HG02943 (cell line): ENCODE measurements around the gene IGFBP6.
"Not testable (repeated sequence)": the region's sequence is repeated elsewhere in the genome, so short reads cannot be mapped to it uniquely, and the experiment has no call there.

Experiments used
- ATAC-seq: cut with Tn5 transposase; IDR thresholded peaks from one replicate; pipeline ENCODE4 v1.9.1; 2021; ENCODE audit warnings: mild to moderate bottlenecking, low read depth, moderate library complexity; ENCODE audit not compliant: unreplicated experiment

The IGFBP6 gene

GRCh38 chr12:53094796-53095595, 2.5 kb upstream of the IGFBP6 start:
- ATAC-seq, result not testable (repeated sequence)

GRCh38 chr12:53095596-53095895, 1.9 kb upstream of the IGFBP6 start:
- ATAC-seq, result not testable (repeated sequence)

- ATAC-seq, result no peak
These were observed 1.3 kb upstream of the IGFBP6 start for GRCh38 chr12:53096089-53096741.

GRCh38 chr12:53096759-53097158, 708 bp upstream of the IGFBP6 start:
- ATAC-seq, result no peak

GRCh38 chr12:53097207-53097563, 282 bp upstream of the IGFBP6 start:
- no peak for ATAC-seq

GRCh38 chr12:53098354-53098981, 1.0 kb downstream of the IGFBP6 start:
- no peak for ATAC-seq

GRCh38 chr12:53099071-53099882, 1.8 kb downstream of the IGFBP6 start:
- ATAC-seq, result no peak

- ATAC-seq, result no peak
These were observed 3.1 kb downstream of the IGFBP6 start for GRCh38 chr12:53100466-53101151.

GRCh38 chr12:53101266-53101665, 3.8 kb downstream of the IGFBP6 start:
- ATAC-seq, result no peak

- no peak for ATAC-seq
These were observed 4.7 kb downstream of the IGFBP6 start for GRCh38 chr12:53101931-53102781.

GRCh38 chr12:53102883-53103807, 5.7 kb downstream of the IGFBP6 start, which contains the start of gene SOAT2:
SOAT2 (plus strand) TSS chr12:53103486; CDS start chr12:53103578, 92 bp downstream.
- ATAC-seq, result peak; percentile 59

- no peak for ATAC-seq
These were observed 6.4 kb downstream of the IGFBP6 start for GRCh38 chr12:53103860-53104305.

- no peak for ATAC-seq
These were observed 7.8 kb downstream of the IGFBP6 start for GRCh38 chr12:53105256-53105655.

GRCh38 chr12:53105712-53106439, 8.4 kb downstream of the IGFBP6 start:
- ATAC-seq, result no peak

GRCh38 chr12:53107122-53107521, 9.7 kb downstream of the IGFBP6 start:
- ATAC-seq, result no peak

- ATAC-seq, result not testable (repeated sequence)
These were observed 15.0 kb downstream of the IGFBP6 start for GRCh38 chr12:53112431-53112830.

GRCh38 chr12:53113136-53113705, 15.8 kb downstream of the IGFBP6 start:
- no peak for ATAC-seq
